ENCODE data around the gene THADA.
"Not testable (repeated sequence)": the region's sequence is repeated elsewhere in the genome, so short reads cannot be mapped to it uniquely, and the experiment has no call there.

Gene THADA, protein sequence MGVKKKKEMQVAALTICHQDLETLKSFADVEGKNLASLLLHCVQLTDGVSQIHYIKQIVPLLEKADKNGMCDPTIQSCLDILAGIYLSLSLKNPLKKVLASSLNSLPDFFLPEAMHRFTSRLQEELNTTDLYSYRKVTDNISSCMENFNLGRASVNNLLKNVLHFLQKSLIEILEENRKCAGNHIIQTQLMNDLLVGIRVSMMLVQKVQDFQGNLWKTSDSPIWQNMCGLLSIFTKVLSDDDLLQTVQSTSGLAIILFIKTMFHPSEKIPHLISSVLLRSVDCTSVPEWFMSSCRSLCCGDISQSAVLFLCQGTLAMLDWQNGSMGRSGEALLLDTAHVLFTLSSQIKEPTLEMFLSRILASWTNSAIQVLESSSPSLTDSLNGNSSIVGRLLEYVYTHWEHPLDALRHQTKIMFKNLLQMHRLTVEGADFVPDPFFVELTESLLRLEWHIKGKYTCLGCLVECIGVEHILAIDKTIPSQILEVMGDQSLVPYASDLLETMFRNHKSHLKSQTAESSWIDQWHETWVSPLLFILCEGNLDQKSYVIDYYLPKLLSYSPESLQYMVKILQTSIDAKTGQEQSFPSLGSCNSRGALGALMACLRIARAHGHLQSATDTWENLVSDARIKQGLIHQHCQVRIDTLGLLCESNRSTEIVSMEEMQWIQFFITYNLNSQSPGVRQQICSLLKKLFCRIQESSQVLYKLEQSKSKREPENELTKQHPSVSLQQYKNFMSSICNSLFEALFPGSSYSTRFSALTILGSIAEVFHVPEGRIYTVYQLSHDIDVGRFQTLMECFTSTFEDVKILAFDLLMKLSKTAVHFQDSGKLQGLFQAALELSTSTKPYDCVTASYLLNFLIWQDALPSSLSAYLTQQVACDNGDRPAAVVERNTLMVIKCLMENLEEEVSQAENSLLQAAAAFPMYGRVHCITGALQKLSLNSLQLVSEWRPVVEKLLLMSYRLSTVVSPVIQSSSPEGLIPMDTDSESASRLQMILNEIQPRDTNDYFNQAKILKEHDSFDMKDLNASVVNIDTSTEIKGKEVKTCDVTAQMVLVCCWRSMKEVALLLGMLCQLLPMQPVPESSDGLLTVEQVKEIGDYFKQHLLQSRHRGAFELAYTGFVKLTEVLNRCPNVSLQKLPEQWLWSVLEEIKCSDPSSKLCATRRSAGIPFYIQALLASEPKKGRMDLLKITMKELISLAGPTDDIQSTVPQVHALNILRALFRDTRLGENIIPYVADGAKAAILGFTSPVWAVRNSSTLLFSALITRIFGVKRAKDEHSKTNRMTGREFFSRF (N-terminal part only)

DNA sequence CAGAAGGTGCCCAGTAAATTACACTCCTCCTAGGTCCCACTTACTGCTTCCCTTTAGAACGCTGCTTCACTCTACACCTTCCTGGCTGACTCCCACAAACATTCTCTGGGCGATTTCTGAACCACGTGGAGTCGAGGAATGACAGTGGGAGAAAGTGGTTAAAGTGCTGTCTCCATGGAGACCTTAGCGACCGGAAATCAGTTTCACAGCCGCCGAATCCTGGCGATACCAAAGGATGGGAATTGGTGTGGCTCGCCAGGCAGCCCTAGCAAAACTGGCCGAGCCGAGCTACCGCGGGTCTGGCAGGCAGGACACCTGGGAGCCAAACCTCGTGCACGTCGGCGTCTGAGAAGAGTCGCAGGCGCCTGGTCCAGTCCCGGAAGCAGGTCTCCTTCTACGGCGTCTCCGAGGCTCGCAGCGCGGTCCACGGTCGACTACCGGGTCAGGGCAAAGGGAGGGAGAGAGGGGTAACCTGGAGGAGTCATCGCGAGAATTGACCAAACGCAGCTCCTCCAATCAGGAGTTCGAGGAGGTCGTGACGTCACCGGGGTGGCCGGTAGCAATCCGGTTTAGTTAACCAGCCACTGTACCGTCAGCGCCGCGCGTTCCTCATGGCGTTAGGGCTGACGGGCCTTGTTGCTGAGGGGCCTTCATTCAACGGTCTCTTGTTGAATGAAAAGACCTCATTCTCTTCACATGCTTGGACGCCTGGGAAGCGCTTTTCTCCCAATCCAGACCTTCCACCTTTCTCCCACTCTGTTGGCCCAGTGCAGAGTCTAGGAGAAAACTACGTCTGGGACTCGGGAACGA is at the start of gene THADA:
Gene THADA (minus strand): TSS at position 436 of the 810 bp plus-strand sequence. CDS start 3,646 bp downstream, outside the sequence.
- peak; percentile 98 for DNase-seq

DNA sequence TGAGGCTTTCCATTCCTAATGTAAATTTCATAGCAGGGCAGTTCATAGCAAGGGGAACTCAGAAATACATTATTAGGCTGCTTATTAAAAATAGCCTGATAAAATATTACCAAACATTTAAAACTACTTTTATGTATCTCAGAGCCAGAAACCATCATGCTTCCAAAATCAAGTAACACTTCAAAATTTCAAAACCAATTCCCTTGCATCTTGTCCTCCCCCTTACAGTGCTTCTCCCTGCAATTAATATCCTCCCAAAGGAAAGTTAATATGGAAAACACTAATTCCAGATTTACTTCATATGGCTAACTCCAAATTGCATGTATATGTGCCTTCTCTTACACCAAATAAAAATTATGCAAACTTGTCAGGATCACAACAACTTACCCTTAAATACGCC is 47.8 kb upstream of the THADA start:
- DNase-seq: no peak

DNA sequence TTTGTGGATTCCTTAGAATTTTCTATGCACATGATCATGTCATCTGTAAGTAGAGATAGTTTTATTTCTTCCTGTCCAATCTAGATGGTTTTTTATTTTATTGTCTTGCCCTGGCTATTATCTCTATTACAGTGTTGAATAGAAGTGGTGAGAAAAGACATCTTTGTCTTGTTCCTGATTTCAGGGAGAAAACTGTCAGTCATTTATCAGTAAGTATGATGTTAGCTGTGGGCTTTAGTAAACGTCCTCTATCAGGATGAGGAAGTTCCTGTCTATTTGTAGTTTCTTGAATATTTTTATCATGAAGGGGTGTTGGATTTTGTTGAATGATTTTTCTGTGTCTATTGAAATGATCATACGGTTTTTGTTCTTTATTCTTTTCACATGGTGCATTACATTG is 46.5 kb upstream of the THADA start:
- no peak for DNase-seq

DNA sequence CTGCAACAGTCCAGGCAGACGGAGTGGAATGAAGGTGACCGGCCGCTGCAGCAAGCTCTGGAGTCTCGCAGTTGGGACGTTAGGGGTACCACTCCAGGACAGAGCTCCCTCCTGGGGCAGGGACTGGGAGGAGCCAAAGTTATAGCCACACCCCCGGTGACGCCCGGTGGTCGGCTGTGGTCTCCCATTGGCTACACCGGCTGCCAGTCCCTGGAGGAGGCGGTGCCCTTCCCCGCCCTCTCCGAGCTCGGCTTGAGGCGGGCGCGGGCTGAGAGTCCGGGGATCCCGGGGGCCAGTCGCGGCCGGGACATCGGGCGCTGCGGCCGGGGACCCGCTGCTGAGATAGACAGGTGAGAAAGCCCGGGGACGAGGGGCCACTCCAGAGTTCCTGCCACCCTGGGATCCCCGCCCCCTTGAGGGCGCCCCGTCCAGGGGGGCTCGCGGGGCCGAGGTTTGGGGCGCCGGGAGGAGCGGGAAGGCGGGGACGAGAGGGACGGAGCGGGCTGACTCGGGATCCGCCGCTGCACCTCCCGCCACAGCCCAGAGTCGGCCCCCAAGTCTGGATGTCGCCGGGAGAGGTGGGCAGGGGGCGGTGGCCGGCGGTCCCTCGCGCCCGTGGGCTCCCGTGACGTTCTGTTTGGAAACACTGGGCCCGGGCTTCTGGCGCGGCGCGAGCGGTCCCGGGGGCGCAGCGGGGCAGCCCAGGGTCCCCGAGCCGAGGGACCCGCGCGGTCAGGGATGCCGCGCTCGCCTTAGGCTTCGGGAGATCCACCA is 41.4 kb upstream of the THADA start, which contains the start of gene PLEKHH2:
Gene PLEKHH2 (plus strand): TSS at position 231 of the 774 bp plus-strand sequence. CDS start 7,414 bp downstream, outside the sequence.
- peak; percentile 84 for DNase-seq

DNA sequence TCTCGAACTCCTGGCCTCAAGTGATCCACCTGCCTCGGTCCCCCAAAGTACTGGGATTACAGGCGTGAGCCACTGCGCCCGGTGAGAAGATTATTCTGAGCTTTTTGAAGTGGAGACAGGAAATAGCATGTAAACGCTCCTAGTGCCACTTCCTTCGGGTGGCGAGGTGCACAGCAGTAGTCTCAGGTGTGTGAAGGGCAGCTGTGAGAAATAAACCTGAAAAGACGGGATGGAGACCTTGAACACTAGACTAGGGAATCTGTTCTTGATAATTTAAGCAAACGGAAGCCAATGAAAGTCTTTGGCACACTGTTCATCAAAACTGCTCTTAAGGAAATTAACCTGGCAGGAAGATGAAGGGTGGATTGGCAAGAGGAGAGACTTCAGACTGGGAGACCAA is 40.8 kb upstream of the THADA start:
- no peak for DNase-seq

DNA sequence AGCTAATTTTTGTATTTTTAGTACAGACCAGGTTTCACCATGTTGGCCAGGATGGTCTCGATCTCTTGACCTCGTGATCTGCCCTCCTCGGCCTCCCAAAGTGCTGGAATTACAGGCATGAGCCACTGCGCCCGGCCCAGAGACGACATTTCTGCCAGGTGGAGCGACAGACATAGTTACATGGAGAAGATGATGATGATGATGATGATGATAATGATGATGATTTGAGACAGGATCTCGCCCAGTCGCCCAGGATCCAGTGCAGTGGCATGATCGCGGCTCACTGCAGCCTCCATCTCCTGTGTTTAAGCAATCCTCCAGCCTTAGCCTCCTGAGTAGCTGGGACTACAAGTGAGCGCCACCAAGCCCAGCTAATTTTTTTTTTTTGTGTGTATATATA is 40.3 kb upstream of the THADA start:
- DNase-seq: not testable (repeated sequence)

DNA sequence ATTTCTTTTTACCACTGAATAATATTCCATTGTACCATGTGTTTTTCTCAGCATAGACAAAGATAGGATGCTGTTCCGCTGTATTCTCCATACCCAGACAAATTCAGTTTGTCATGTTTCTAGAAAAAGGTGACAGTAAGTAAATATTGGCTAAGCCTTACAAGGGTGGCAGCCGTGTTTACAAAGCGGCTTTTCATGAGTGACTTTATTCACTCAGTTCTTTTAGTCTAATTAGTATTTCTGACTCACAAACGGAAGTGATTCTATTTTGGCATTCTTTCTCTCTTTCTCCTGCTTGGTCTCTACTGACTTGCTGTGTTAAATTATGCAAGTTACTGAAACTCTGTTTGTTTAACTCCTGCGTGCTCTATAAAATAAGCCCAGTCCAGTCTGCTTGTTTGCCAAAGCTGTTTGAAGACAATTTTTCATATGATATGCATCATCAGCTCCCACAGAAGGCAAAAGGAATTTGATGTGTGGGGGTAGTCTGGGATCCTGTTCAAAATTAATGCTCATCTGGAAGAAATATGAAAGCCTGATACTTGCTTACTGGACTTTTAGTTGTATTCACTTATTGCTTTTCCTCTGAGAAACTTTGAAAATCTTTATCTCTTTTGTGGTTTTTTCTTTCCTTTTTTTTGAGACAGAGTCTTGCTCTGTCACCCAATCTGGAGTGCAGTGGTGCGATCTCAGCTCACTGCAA is 38.9 kb upstream of the THADA start:
- peak; percentile 89 for DNase-seq

DNA sequence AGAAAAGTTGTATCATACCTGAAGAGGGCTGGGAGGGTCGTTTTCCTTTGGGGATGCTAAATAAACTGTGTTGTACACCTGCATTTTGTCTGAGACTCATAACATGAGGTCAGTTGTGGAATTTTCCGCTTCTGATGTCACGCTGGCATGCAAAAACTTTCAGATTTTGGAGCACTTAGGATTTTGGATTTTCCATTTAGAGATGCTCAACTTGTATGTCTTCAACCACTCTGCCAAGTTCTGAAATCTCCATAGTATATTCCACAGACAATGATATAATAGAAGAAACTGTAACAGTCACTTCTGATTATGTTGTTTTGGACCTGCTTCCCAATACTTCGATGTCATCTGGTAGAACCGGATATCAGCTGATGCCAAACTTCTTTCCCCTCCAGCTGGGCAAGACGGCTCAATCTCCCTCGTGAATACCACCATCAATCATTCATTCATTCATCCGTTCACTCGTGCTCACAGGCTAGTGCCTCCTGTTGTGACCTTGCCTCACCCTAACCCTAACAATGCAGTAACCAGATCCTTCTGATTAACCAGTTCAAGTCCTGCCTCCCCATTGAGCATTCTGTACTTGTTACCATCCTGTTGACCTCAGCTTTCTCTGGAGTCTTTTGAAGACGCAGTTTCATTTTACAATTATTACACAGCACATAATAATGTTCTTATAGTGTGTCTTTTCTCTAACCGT is 35.9 kb upstream of the THADA start:
- no peak for DNase-seq

DNA sequence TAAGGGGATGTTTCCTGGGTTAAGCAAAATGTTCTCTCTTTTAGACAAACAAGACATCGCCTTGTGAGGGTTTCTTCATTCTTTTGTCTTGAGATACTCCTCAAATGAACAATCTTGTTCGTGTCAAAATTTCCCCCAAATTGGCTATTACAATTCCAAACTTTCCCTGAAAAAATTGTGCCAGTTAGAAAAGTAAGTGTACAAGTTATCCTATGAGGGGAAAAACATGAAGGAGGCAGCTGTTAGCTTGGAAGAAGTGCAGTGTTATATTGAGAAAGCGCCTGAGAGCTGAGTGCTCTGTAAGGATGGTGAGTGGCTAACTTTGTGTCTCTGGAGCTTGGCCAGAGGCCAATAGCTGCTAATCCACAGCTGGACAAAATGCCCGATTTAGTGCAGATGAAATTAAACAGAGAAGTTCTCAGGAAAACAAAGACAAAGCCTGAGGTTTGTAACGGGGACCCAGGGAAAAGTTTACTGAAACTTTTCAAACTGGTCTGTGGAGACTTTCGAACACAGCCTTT is 27.2 kb upstream of the THADA start:
- no peak for DNase-seq

DNA sequence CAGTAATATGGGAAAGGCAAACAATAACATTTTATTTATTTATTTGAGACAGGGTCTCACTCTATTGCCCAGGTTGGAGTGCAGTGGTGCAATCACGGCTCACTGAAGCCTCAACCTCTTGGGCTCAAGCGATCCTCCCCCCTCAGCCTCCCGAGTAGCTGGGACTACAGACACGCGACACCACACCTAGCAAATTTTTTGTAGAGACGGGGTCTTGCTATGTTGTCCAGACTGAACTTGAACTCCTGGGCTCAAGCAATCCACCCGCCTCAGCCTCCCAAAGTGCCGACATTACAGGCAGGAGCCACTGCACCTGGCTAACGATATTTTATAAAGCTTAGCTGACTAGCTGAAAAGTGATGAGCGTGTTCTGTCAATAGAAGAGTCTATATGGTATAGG is 23.7 kb upstream of the THADA start:
- DNase-seq: no peak

DNA sequence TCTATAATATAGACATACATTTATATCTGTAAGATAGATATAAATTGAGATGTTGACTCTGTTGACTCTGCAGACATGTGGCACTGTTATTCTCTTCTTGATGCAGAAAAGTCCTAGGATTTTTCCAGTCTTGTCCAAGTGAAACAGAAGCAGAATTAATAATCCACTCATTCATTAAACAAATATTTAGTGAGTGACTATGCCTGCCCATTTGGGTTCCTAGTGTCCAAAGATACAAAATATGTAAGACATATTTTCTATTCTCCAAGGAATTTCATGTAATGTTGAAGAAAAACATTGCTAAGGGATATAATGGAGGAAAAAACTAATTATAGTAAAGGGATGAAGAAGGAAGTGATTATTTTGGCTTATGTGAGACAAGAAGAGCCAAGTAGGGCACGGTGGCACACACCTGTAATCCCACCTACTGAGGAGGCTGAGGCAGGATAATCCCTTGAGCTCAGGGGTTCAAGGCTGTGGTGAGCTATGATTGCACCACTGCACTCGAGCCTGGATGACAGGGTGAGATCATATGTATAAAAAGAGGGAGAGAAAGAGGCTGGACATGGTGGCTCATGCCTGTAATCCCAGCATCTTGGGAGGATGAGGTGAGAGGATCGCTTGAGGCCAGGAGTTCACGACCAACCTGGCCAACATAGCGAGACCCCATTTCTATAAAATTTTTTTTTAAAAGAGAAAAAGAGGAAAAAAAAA is 21.3 kb upstream of the THADA start:
- DNase-seq: no peak

DNA sequence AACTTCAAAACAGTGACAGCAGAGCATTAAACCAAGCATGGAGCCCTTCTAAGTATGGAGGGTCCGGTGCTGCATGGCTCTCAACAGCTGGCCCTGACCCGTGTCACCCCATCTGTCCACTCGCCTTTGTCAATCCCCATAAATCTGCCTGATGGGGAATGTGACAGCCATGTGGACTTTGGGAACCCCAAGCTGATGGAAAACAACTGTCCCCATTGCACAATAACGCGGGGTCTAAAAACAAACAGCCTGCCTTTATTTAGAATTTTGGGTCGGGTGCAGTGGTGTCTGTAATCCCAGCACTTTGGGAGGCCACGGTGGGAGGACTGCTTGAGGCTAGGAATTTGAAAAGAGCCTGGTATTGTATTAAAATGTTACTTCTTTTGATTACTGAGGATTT is 17.1 kb upstream of the THADA start:
- no peak for DNase-seq

DNA sequence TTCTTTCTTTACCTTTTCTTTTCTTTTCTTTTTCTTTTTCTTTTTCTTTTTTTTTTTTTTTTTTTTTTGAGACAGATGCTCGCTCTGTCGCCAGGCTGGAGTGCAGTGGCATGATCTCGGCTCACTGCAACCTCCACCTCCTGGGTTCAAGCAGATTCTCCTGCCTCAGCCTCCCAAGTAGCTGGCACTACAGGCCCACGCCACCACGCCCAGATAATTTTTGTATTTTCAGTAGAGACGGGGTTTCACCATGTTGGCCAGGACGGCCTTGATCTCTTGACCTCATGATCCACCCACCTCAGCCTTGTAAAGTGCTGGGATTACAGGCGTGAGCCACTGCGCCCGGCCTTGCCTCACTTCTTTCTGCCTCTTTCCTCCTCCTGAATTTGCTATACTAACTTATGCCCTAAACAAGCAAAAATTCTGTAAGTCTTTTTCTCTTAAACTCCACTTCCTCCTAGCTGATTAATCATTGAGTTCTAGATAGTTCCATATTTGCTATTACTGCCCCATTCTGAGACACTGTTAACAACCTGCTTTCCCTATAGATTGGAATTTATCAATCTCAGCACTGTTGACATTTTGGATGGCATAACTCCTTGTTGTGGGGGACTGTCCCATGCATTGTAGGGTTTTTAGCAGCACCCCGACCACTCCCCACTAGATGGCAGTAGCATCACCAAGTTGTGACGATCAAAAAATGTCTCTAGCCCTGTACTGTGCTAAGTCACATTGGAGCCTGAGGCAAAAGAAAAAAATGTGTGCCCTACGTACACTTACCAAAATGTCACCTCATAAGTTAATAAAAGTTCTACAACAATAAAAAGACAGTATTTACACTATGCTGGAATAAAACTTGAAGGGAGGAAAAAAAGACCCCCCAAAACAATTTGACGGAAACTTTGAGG is 16.4 kb upstream of the THADA start:
- DNase-seq: peak; percentile 39

DNA sequence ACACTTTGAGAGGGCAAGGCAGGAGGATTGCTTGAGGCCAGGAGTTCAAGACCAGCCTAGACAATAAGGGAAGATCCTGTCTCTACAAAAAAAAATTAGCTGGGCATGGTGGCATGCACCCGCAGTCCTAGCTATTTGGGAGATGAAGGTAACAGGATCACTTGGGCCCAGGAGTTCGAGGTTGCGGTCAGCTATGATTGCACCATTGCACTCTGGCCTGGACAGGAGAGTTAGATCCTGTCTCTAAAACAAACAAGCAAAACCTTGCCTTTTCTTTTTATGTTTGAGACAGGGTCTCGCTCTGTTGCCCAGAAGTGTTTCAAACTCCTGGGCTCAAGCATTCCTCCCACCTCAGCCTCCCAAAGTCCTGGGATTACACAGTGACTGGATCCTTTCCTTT is 14.5 kb upstream of the THADA start:
- DNase-seq: no peak

DNA sequence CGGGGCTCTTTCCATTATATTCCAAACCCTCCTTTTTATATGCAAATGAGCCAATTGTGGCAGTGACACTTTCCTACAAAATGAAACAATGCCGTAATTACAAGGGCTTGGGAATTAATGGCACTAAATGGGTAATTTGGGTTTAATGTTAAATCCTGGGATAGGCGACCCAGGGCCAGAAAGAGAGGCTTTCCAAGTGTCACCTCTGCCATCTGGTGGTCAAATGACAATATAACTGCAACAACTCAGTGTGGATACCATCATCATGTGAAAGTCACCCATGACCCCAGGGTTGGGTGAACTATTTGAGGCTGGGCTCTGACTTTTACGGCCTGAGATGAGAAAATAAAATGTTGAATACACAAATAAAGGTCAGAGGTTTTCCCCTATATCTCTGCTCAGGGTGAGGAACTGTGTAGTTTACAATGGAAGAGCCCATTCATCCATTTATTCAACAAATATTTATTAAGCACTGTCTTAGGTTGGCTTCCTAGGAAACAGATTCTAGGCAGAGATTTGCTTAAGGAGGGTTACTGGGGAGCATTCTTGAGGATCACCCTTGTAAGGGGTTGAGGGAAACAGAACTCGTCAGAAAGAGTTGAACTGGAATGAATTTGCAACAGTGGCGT is 13.6 kb upstream of the THADA start:
- DNase-seq: peak; percentile 34

DNA sequence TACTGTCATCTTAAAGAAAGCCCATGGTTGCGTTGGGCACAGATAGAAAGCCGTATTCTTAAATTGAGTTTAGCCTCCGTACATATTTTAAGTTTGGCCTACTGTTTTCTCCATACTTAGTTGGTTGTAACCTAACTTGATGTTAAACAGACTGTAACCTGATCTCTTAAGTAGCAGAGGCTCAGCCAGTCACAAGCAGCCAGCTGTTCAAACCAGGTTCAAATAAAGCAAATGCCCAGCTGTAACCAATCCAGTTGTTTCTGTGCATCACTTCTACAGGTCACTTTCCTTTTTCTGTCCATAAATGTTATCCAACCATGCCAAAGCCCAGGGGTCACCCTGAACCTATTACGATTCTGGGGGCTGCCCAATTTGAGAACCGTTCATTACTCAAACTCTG is 10.0 kb upstream of the THADA start:
- DNase-seq: no peak

DNA sequence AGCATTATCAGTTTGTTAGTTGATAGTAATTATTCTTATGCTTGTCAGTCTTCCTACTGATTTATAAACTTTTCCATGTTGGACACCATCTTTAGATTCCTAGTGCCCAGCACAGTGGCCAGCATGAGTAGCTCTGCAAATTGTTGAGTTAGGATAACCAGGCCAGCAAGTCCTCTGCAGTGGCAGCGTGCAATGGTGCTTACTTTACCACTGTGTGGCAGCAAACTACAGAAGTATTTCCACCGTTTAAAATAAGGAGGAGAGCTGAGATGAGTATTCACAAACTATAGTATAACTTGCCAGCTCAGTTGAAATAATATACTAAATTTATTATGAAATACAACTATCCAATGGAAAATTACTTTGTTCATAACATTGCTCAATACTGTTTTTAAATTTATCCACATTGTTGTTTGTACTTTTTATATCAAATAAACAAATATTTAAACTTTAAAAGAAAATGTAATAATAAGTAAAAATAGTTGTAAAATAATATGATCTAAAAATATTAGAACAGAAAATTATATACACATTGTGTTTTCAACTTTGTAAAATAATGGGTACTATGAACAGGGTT is 9.3 kb upstream of the THADA start:
- DNase-seq: peak; percentile 7

Measured in NCI-H774 (cell line).